Stimulated activated CD4-positive, alpha-beta T cell treated with anti-CD3 and anti-CD28 coated beads, Interleukin-4, amount 100 ng/mL, for 48 hours (primary cell): ENCODE data around the gene MCOLN1.
A peak's percentile ranks its signal among the peaks of the same experiment; 100 is the strongest.
"Not testable (repeated sequence)": the region's sequence is repeated elsewhere in the genome, so short reads cannot be mapped to it uniquely, and the experiment has no call there.

Source experiments
- DNase-seq, 2 donors: peaks; one replicate each; pipeline ENCODE4 v3.0.0-alpha.2; 2020; ENCODE audit warnings: low read depth in 2 of 2

Gene MCOLN1

GRCh38 chr19:7524992-7525739 is 2.7 kb downstream of the MCOLN1 start:
- DNase-seq: no peak

GRCh38 chr19:7526059-7526929 is 3.9 kb downstream of the MCOLN1 start:
- no peak for DNase-seq

DNA sequence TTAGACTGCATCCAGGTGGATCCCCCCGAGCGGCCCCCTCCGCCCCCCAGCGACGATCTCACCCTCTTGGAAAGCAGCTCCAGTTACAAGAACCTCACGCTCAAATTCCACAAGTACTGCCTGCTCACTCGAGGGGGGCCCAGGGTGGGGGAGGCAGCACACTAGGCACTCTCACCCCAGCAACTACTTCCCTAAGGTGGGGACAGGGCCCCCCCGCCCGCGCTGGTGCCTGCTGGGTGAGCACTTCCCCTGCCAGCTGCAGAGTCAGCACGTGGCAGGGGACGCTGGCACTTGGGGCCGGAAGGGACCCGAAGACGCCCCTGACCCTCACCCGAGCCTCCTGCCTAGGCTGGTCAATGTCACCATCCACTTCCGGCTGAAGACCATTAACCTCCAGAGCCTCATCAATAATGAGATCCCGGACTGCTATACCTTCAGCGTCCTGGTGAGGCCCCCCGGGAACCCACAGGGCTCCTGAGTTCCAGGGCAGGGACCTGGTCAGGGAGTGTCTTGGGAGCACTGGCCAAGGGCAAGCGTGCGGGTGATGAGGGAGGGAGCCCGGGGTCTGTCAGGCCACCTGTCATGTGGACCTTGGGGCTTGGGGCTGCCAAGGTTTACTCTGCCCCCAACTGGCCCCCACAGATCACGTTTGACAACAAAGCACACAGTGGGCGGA is 5.2 kb downstream of the MCOLN1 start:
- DNase-seq: no peak

DNA sequence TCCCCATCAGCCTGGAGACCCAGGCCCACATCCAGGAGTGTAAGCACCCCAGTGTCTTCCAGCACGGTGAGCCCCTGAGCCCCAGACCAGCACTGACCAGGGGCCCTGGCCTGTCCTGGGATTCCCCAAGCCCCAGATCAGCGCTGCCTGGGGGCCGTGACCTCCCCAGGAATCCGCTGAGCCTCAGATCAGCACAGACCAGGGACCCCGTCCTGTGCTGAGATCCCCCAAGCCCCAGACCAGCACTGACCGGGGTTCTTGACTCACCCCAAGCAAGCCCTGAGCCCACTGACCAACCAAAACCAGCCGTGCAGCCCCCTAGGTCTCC is 5.7 kb downstream of the MCOLN1 start:
- no peak for DNase-seq

DNA sequence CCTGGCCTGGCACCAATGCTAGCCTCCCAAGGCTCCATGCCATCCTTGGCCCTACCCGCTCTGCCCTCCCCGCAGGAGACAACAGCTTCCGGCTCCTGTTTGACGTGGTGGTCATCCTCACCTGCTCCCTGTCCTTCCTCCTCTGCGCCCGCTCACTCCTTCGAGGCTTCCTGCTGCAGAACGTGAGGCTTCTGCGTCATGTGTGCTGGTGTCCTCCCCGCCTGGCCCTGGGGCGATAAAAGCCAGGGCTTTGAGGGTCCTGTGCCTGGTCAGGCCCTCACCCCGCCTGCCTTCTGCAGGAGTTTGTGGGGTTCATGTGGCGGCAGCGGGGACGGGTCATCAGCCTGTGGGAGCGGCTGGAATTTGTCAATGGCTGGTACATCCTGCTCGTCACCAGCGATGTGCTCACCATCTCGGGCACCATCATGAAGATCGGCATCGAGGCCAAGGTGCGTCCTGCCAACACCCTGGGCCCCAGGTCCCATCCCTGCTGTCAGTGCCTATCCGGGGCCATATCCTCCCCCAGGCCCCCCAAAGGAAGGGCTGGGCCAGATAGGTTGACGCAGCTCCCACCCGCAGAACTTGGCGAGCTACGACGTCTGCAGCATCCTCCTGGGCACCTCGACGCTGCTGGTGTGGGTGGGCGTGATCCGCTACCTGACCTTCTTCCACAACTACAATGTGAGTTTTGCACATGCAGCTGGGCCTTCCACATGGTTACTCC is 6.3 kb downstream of the MCOLN1 start:
- no peak for DNase-seq

DNA sequence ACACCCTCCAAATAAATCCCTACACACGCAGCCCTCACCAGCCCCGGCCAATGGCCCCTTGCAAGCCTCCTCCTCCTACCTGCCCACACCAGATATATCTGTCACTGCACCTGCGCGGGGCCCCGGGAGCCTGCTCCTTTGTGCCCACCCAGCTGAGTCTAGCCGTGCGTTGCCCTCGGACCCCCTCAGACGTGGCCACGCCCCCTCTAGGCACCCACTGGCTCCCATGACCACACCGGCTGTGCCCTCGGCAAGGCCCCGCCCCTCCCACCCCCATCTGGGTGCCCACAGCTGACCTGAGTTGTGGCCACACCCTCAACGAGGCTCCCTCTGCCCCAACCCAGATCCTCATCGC is 6.8 kb downstream of the MCOLN1 start:
- DNase-seq: no peak

DNA sequence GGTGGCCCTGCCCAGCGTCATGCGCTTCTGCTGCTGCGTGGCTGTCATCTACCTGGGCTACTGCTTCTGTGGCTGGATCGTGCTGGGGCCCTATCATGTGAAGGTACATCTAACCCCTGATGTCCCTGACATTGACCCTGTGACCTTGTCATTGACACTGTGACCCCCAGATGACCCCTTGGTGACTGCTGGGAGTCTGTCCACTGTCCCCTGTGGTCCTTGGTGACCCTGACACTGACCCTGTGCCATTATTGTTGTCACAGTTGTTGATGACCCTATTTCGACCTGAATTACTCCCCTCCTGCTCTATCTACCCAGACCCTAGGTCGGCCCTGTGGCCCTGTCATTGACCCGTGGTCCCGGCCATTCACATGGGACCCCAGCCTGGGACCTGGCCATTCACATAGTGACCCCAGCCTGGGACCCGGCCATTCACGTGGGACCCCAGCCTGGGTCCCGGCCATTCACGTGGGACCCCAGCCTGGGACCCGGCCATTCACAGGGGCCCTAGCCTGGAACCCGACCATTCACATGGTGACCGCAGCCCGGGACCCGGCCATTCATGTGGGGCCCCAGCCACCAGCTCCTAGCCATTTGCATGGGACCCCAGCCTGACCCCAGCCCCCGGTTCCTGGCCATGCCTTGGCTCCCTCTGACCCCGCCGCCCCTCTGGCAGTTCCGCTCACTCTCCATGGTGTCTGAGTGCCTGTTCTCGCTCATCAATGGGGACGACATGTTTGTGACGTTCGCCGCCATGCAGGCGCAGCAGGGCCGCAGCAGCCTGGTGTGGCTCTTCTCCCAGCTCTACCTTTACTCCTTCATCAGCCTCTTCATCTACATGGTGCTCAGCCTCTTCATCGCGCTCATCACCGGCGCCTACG is 7.4 kb downstream of the MCOLN1 start:
- DNase-seq: no peak

- no peak for DNase-seq
Observed at GRCh38 chr19:7533281-7533885, 11.0 kb downstream of the MCOLN1 start.

GRCh38 chr19:7533925-7534480 is 11.6 kb downstream of the MCOLN1 start:
- peak; percentile 77 to 78 for DNase-seq

GRCh38 chr19:7534531-7535046 is 12.2 kb downstream of the MCOLN1 start:
- peak in 1 of 2 donors; percentile 18 for DNase-seq

DNA sequence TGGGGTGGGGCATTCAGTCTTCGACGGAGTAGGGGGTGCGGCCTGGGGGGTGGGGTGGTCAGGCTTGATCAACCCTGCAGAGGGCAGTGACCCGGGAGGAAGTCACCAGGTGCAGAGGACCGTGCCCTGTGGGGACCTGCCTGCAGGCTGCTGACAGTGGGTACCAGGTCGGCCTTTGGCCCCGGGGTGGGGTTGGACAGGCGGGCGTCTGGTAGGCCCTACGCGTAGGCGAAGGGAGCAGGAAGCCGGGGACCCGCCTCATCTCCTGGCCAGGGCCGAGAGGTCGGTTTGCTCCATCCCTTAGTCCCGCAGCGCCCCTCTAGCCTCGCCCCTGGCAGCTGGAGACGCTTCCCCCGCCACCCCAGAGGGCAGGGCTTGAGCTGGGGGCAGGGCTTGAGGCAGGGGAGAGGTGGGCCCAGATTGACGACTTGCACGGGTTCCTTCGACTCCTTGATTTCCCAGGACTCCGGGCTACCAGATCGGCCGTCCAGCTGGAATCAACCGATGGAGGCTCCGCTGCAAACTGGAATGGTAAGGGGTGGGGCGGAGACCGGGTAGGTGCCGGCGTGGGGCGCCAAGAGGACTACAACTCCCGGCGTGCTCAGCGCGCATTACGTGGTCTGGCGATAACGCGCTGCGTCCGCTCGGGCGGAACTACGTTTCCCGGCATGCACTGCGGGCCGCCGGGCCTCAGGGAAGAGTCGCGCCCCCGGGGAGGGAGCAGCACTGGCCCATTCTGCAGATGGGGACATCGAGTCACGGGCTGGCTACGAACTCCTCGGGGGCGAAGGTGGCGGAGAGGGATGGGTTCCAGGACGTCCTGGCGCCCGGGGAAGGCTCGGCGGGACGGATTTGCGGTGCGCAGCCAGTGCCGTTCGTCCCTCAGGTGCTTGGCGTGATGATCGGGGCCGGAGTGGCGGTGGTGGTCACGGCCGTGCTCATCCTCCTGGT is 12.9 kb downstream of the MCOLN1 start, which contains the start of gene PNPLA6:
TSS of gene PNPLA6 (plus strand) at position 671 of the 951 bp plus-strand sequence. CDS start at position 743, 72 bp downstream.
- DNase-seq: peak; percentile 93 to 94

DNA sequence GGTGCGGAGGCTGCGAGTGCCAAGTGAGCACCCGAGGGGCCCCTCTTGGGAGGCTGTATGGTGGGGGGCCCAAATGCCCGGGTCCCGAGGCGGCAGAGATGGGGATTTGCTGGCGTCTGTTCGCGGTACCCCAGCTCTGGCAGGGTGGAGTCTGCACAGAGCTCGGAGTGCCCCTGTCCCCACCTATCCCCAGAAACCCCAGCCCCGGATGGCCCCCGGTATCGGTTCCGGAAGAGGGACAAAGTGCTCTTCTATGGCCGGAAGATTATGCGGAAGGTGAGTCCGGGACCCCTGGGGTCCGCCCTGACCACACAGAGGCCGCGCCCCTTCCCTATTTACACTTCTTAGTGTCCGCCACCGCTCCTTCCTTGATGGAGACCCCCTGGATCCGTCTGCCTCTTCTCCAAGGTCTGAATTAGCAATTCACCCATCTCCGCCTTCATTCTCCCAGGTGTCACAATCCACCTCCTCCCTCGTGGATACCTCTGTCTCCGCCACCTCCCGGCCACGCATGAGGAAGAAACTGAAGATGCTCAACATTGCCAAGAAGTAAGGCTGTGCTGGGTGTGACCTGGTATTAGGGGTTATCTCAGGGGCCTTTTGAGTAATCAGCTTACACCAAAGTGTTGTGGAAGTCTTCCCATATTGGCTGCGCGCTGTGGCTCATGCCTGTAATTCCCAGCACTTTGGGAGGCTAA is 13.7 kb downstream of the MCOLN1 start:
- DNase-seq: no peak

- not testable (repeated sequence) for DNase-seq
Observed at GRCh38 chr19:7538990-7539389, 16.6 kb downstream of the MCOLN1 start.

DNA sequence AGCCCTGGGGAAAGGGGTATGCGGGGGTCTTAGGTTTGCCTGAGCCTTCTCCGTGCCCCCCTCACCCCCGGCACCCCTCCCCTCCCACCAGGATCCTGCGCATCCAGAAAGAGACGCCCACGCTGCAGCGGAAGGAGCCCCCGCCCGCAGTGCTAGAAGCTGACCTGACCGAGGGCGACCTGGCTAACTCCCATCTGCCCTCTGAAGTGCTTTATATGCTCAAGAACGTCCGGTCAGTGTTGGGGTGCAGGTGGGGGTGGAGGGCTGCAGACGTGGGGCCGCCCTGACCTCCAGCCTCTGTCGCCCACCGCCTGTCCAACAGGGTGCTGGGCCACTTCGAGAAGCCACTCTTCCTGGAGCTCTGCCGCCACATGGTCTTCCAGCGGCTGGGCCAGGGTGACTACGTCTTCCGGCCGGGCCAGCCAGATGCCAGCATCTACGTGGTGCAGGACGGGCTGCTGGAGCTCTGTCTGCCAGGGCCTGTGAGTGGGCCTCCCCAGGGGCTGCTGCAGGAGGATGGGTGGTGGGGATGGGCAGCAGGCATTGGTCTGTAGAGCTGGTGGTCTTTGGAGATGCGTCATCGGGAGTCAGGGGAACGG is 17.5 kb downstream of the MCOLN1 start:
- DNase-seq: no peak

GRCh38 chr19:7540761-7541474 is 18.5 kb downstream of the MCOLN1 start:
- peak; percentile 26 to 45 for DNase-seq

DNA sequence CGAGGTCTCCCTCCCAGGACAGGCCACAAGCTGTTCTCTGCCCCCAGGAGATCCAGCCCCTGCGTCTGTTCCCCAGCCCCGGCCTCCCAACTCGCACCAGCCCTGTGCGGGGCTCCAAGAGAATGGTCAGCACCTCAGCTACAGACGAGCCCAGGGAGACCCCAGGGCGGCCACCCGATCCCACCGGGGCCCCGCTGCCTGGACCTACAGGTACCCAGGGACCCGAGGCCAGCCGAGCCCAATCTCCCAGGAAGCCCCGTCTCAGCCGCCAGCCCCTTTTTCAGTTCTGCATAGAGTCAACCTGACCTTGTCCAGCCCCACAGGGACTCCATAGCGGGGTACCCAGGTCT is 19.0 kb downstream of the MCOLN1 start:
- DNase-seq: no peak

DNA sequence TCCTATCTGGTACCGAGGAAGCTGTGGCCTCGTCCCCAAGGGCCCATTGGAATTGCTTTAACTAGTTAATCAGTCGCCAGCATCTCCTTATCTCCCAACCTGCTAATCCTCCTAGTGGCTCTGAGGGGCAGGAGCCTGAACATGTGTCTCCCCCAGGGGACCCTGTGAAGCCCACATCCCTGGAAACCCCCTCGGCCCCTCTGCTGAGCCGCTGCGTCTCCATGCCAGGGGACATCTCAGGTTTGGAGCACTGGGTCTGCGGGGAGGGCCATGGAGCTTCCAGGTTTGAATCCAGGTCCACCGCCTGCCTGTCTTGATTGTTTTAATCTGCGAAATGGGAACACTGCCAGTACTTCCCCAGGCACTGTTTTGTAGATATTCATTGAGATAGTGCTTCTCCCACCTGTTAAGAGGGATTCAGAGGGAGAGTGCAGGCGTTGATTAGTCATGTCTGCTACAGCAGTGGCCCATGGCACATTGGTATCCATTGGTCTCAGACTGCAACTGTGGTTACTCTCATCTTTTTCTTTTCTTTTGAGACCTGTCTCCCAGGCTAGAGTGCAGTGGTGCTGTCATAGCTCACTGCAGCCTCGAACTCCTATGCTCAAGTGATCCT is 19.5 kb downstream of the MCOLN1 start:
- no peak for DNase-seq
